ENCODE results near the gene FUNDC2. TPM values are rescaled to one million over a fixed set of nuclear protein-coding genes. Genes with fewer than 3 reads are reported as not detected.

The FUNDC2 gene, protein sequence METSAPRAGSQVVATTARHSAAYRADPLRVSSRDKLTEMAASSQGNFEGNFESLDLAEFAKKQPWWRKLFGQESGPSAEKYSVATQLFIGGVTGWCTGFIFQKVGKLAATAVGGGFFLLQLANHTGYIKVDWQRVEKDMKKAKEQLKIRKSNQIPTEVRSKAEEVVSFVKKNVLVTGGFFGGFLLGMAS
- total RNA-seq = 55.6 and 70.4 TPM in 2 replicates

GRCh38 chrX:155026727-155027508 lies at the start of gene FUNDC2:
Gene FUNDC2 (plus strand): TSS chrX:155026844. CDS start chrX:155026939, 95 bp downstream.

GRCh38 chrX:155022585-155022984 lies 4.1 kb upstream of the FUNDC2 start, which contains the start of gene F8:
Gene F8 (minus strand): TSS chrX:155022723. CDS start chrX:155022552, 171 bp downstream.

DNA sequence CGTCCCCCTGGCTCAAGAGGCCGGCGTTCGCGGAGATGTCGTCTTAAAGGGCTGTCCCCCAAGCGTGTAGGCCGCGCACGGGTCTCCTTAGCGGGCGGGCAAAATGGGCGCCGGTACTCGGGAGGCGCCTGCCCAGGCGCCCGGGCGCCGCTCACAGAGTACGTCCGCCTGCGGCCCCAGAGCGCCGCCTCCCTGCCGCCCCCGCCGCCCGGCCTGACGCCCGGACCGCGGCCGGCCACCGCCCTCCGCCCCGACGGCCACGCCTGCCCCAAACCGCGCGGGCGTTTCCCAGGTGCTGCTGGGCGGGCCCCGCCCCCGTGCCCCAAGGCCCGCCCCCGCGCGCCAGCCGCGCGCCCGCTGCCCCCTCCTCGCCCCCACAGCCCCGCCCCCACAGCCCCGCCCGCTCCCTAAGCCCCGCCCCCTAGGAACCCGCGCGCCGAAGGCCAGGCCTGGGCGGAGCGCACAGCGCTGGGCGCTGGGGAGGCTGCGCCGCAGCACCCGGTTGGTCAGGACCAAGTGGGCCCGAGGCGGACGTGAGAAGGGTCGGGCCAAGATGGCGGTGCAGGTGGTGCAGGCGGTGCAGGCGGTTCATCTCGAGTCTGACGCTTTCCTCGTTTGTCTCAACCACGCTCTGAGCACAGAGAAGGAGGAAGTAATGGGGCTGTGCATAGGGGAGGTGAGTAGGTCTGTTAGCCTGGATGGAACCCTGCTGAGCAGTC lies 44.5 kb downstream of the FUNDC2 start, which contains the start of the genes BRCC3, CMC4 and MTCP1:
TSS of gene BRCC3 (plus strand) at position 534 of the 719 bp plus-strand sequence. CDS start at position 554, 20 bp downstream.
TSS of gene CMC4 (minus strand) at position 162 of the 719 bp plus-strand sequence. CDS start 7,113 bp downstream, outside the sequence.
TSS of gene MTCP1 (minus strand) at position 162 of the 719 bp plus-strand sequence. CDS start 5,126 bp downstream, outside the sequence.

Other genes starting within 250 kb of the FUNDC2 start
- 40.1 and 40.9 TPM in 2 replicates for gene MPP1, start 221.4 kb upstream of the FUNDC2 start, total RNA-seq
- gene SMIM9, start 192.2 kb upstream of the FUNDC2 start, total RNA-seq = not detected in 2 replicates
- 8.4 and 9.7 TPM in 2 replicates for gene F8A1, start 140.5 kb upstream of the FUNDC2 start, total RNA-seq
- 0.86 and 2.3 TPM in 2 replicates for gene F8, start 4.1 kb upstream of the FUNDC2 start, total RNA-seq
- 17.6 and 22.7 TPM in 2 replicates for gene CMC4, start 44.3 kb downstream of the FUNDC2 start, total RNA-seq
- 0.86 and 1.4 TPM in 2 replicates for gene MTCP1, start 44.3 kb downstream of the FUNDC2 start, total RNA-seq
- 12.8 and 19.0 TPM in 2 replicates for gene BRCC3, start 44.7 kb downstream of the FUNDC2 start, total RNA-seq
- 64.0 and 84.7 TPM in 2 replicates for gene VBP1, start 189.6 kb downstream of the FUNDC2 start, total RNA-seq
- 0.35 TPM in 1 of 2 replicates, not detected in the other for gene RAB39B, start 237.6 kb downstream of the FUNDC2 start, total RNA-seq

All from myometrial cell (primary cell).